IMR-90 (cell line): Measurements from ENCODE around the gene SLC37A1. TPM values are rescaled to one million over a fixed set of nuclear protein-coding genes. Genes with fewer than 3 reads are reported as not detected.

Experiments
- ATAC-seq: fragments of 200-7000 bp; cut with Tn5 transposase; 2 replicates; pipeline ENCODE4 v1.9.1; 2020; ENCODE audit warnings: low read depth, mild to moderate bottlenecking, moderate library complexity
- BruUV-seq: library from RNA; stranded (reverse); fragments of 400-500 nt; replicated peaks from 2 replicates; lab custom pipeline; 2021; lab: Mats Ljungman, UMichigan
- CTCF ChIA-PET: fragments of 300-600 bp; formaldehyde crosslinking; extraction: SDS; loops from one replicate; lab custom pipeline; 2021; ENCODE audit warnings: antibody characterized with exemption; lab: Yijun Ruan, JAX
- POLR2A ChIA-PET: fragments of 300-600 bp; sonication (Branson Sonifier 250); formaldehyde crosslinking; loops from one replicate; lab custom pipeline; 2022; ENCODE audit warnings: antibody characterized with exemption; ENCODE audit not compliant: unreplicated experiment; lab: Charles Lee
- DNase-seq: peaks from one replicate; pipeline ENCODE4 v3.0.0; 2013
- H2AFZ ChIP-seq: replicated peaks from 2 replicates; pipeline ENCODE3; 2013; ENCODE audit warnings: low read length, mild to moderate bottlenecking; ENCODE audit not compliant: poor library complexity
- H2AK5ac ChIP-seq: 2 replicates; pipeline ENCODE4 v1.6.1; 2013; ENCODE audit warnings: low read depth, low read length, inconsistent platforms
- H2AK9ac ChIP-seq: replicated peaks from 2 replicates; pipeline ENCODE3; 2013; ENCODE audit warnings: mild to moderate bottlenecking, low read depth, low read length, moderate library complexity; ENCODE audit not compliant: poor library complexity
- H2BK120ac ChIP-seq: 2 replicates; pipeline ENCODE4 v1.6.1; 2013; ENCODE audit warnings: low read depth, low read length, inconsistent platforms
- H2BK15ac ChIP-seq: 3 replicates; pipeline ENCODE4 v1.6.1; 2013; ENCODE audit warnings: low read depth, low read length, inconsistent platforms
- H2BK20ac ChIP-seq: 2 replicates; pipeline ENCODE4 v1.6.1; 2013; ENCODE audit warnings: low read depth, mild to moderate bottlenecking, inconsistent platforms, low read length, moderate library complexity
- H2BK5ac ChIP-seq: 2 replicates; pipeline ENCODE4 v1.6.1; 2013; ENCODE audit warnings: mild to moderate bottlenecking, low read depth, low read length, inconsistent platforms; ENCODE audit not compliant: poor library complexity, severe bottlenecking
- H3K14ac ChIP-seq: replicated peaks from 2 replicates; pipeline ENCODE4 v1.6.1; 2013; ENCODE audit warnings: low read depth, low read length, inconsistent platforms
- H3K18ac ChIP-seq: 2 replicates; pipeline ENCODE4 v1.6.1; 2013; ENCODE audit warnings: low read depth, low read length, control low read depth
- H3K23ac ChIP-seq: 2 replicates; pipeline ENCODE4 v1.6.1; 2013; ENCODE audit warnings: low read depth, low read length, inconsistent platforms
- H3K27ac ChIP-seq: 2 replicates; pipeline ENCODE4 v1.5.1; 2013; ENCODE audit warnings: mild to moderate bottlenecking, control low read depth, low read length; ENCODE audit not compliant: insufficient read depth
- H3K27me3 ChIP-seq: 2 replicates; pipeline ENCODE4 v1.6.1; 2013; ENCODE audit warnings: low read length; ENCODE audit not compliant: control insufficient read depth, insufficient read depth
- H3K36me3 ChIP-seq: 2 replicates; pipeline ENCODE4 v1.6.1; 2013; ENCODE audit warnings: low read length, mixed read lengths; ENCODE audit not compliant: control insufficient read depth, insufficient read depth
- H3K4ac ChIP-seq: 2 replicates; pipeline ENCODE4 v1.6.1; 2013; ENCODE audit warnings: low read depth, low read length, inconsistent platforms
- H3K4me1 ChIP-seq: 2 replicates; pipeline ENCODE4 v1.6.1; 2013; ENCODE audit warnings: low read length, mixed read lengths; ENCODE audit not compliant: control insufficient read depth, insufficient read depth
- H3K4me2 ChIP-seq: 2 replicates; pipeline ENCODE4 v1.6.1; 2013; ENCODE audit warnings: low read depth, mild to moderate bottlenecking, control low read depth, low read length, moderate library complexity
- H3K4me3 ChIP-seq: 2 replicates; pipeline ENCODE4 v1.5.1; 2013; ENCODE audit warnings: low read depth, mild to moderate bottlenecking, control low read depth, low read length, moderate library complexity; ENCODE audit not compliant: insufficient read depth
- H3K56ac ChIP-seq: 2 replicates; pipeline ENCODE4 v1.6.1; 2013; ENCODE audit warnings: low read length, inconsistent platforms; ENCODE audit not compliant: insufficient read depth; ENCODE audit errors: extremely low read depth
- H3K79me1 ChIP-seq, 2 experiments: 2 replicates each; pipeline ENCODE4 v1.6.1; 2013; ENCODE audit warnings: low read length in 2 of 2, inconsistent platforms in 1 of 2, low read depth in 1 of 2
- H3K9ac ChIP-seq: 2 replicates; pipeline ENCODE4 v1.6.1; 2013; ENCODE audit warnings: low read depth, low read length, control low read depth
- H3K9me1 ChIP-seq: 2 replicates; pipeline ENCODE4 v1.6.1; 2013; ENCODE audit warnings: low read length, inconsistent platforms; ENCODE audit not compliant: insufficient read depth
- H3K9me3 ChIP-seq: 2 replicates; pipeline ENCODE4 v1.6.1; 2013; ENCODE audit warnings: low read length; ENCODE audit not compliant: control insufficient read depth, insufficient read depth
- H4K20me1 ChIP-seq: 2 replicates; pipeline ENCODE4 v1.6.1; 2013; ENCODE audit warnings: low read length, inconsistent platforms; ENCODE audit not compliant: insufficient read depth
- H4K5ac ChIP-seq: 2 replicates; pipeline ENCODE4 v1.6.1; 2013; ENCODE audit warnings: mild to moderate bottlenecking, low read depth, low read length, control low read depth
- H4K8ac ChIP-seq, 2 experiments: 2 replicates each; pipeline ENCODE4 v1.6.1; 2013; ENCODE audit warnings: low read depth in 2 of 2, low read length in 2 of 2, control low read depth in 1 of 2, inconsistent platforms in 1 of 2
- H4K91ac ChIP-seq: 2 replicates; pipeline ENCODE4 v1.6.1; 2013; ENCODE audit warnings: low read depth, low read length, inconsistent platforms; ENCODE audit not compliant: insufficient read depth
- BHLHE40 ChIP-seq: fragments of 150-350 bp; IDR thresholded peaks from 2 replicates; pipeline ENCODE4 v1.6.1; 2016; ENCODE audit warnings: mild to moderate bottlenecking, low read depth, low read length
- CEBPB ChIP-seq: IDR thresholded peaks from 2 replicates; pipeline ENCODE4 v1.6.1; 2012; ENCODE audit warnings: low read depth, low read length, improper control_type of control experiment
- CHD1 ChIP-seq: IDR thresholded peaks from 2 replicates; pipeline ENCODE4 v1.6.1; 2012; ENCODE audit warnings: low read depth, low read length, improper control_type of control experiment
- POLR2A ChIP-seq: IDR thresholded peaks from 2 replicates; pipeline ENCODE4 v1.6.1; 2012; ENCODE audit warnings: mild to moderate bottlenecking, low read depth, low read length
- RAD21 ChIP-seq: IDR thresholded peaks from 2 replicates; pipeline ENCODE4 v1.6.1; 2012; ENCODE audit warnings: low read length, improper control_type of control experiment
- RCOR1 ChIP-seq: IDR thresholded peaks from 2 replicates; pipeline ENCODE4 v1.6.1; 2012; ENCODE audit warnings: mild to moderate bottlenecking, low read length, improper control_type of control experiment; ENCODE audit not compliant: insufficient replicate concordance
- SMC3 ChIP-seq: fragments of 150-350 bp; IDR thresholded peaks from 2 replicates; pipeline ENCODE4 v1.6.1; 2016; ENCODE audit warnings: low read depth, mild to moderate bottlenecking, antibody characterized with exemption, low read length, moderate library complexity
- WGBS, 2 experiments: methylation state at CpG; one replicate each; pipeline versions ENCODE4 v1.1.5 to v1.1.7; 2013; ENCODE audit warnings: missing lambda C conversion rate in 2 of 2; ENCODE audit not compliant: insufficient read length in 1 of 2; ENCODE audit errors: extremely low coverage in 2 of 2; 5-methylcytosine and 5-hydroxymethylcytosine counted together
- dilution Hi-C: fragments of 300-500 bp; cut with HindIII; formaldehyde crosslinking; loops from one replicate; pipeline ENCODE4 v1.14.3; 2018; ENCODE audit warnings: low sequenced_read_pairs; ENCODE audit not compliant: unreplicated experiment
- in situ Hi-C: fragments of 300-500 bp; cut with MboI; formaldehyde crosslinking; loops from 3 replicates; pipeline ENCODE4 v1.14.3; 2019; ENCODE audit warnings: low sequenced_read_pairs, inconsistent platforms, mixed read lengths
- intact Hi-C: fragments of 100-400 bp; cut with micrococcal nuclease; formaldehyde crosslinking; loops from 2 replicates; pipeline ENCODE4 v1.10.0; 2022
- polyA plus RNA-seq, 3 experiments: library from polyadenylated mRNA; depleted of rRNA; stranded (reverse); fragments of >200 nt; gene quantifications; 2 replicates each; pipeline ENCODE4 v1.2.3, GENCODE V29; 2012; ENCODE audit warnings: low replicate concordance in 1 of 3
- total RNA-seq: library from RNA; depleted of rRNA; stranded (reverse); fragments of >200 nt; gene quantifications from 2 replicates; pipeline ENCODE4 v1.2.3, GENCODE V29; 2012
- TF ChIP-seq, protein P1 (sequence below): fragments of 150-350 bp; IDR thresholded peaks from 2 replicates; pipeline ENCODE4 v1.6.1; 2017; ENCODE audit warnings: mild to moderate bottlenecking, antibody characterized with exemption, low read length, low read depth

The SLC37A1 gene
- total and polyA plus RNA-seq, 2 of the 4 experiments (the other 2 are of a cell fraction), result 0.36 to 0.48 TPM

DNA sequence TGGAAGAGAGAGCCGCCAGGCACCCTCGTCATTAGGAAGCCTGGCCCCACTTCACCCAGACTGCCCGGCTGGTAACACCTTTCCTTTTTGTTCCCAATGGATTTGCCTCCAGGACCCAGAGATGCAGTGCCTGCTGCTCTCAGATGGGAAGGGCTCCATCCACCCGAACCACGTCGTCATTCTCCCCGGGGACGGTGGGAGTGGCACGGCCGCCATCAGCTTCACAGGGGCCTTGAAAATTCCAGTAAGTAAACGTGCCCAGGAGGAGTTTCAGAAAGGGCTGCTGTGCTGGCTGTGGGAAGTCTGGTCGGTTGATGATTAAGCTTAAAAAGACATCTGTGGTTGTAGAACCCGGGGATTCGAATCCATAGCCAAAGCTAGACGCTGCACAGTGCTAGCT, 45.2 kb downstream of the SLC37A1 start:
- Histone ChIP-seq H3K36me3 (no peaks in the 10 kb centered on the region), H2AFZ (no peak overlapping the region), H3K9me3 (no peaks in the 10 kb centered on the region), H3K4me2 (no peak overlapping the region), H3K27ac (no peak overlapping the region), H3K27me3 (peaks cover 14% of the 10 kb centered on the region; the same call in 1 of the 2 replicates), H4K5ac (no peak overlapping the region), H3K56ac (no peak overlapping the region), H4K8ac (no peak overlapping the region), H3K4me1 (no peaks in the 10 kb centered on the region), H4K20me1 (no peaks in the 10 kb centered on the region), H4K91ac (no peak overlapping the region), H3K4ac (no peak overlapping the region), H2BK120ac (no peak overlapping the region), H3K18ac (no peak overlapping the region), H2BK5ac (no peak overlapping the region), H2BK20ac (no peak overlapping the region), H3K9ac (no peak overlapping the region), H2AK9ac (no peak overlapping the region), H3K79me1 (no peaks in the 10 kb centered on the region), H2BK15ac (no peak overlapping the region), H3K4me3 (no peak overlapping the region), H3K9me1 (no peaks in the 10 kb centered on the region), H2AK5ac (no peak overlapping the region), H3K14ac (no peak overlapping the region), H3K23ac (no peak overlapping the region)
- dilution Hi-C loops, result no loop called here
- CTCF ChIA-PET, result no interaction called here
- in situ Hi-C loops, result no loop called here
- DNase-seq, result no peak
- no peak for ATAC-seq
- POLR2A ChIA-PET, result no interaction called here
- TF ChIP-seq CHD1 (no peak), BHLHE40 (no peak), POLR2A (no peak), RCOR1 (no peak), RAD21 (no peak), CEBPB (no peak), SMC3 (no peak)
- TF ChIP-seq, protein P1, sequence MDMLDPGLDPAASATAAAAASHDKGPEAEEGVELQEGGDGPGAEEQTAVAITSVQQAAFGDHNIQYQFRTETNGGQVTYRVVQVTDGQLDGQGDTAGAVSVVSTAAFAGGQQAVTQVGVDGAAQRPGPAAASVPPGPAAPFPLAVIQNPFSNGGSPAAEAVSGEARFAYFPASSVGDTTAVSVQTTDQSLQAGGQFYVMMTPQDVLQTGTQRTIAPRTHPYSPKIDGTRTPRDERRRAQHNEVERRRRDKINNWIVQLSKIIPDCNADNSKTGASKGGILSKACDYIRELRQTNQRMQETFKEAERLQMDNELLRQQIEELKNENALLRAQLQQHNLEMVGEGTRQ, result no peak
- intact Hi-C loops, result no loop called here
- no TSS peak for BruUV-seq
- 77% methylated on average over 4 of the region's 15 CpGs; no CpG with 5 or more reads in 1 of the 2 experiments for WGBS, 2 experiments
